Osteocyte (in vitro differentiated cells): ENCODE measurements around the gene SPATA7. TPM values are rescaled to one million over a fixed set of nuclear protein-coding genes. Genes with fewer than 3 reads are reported as not detected.

ENCODE experiments used
- DNase-seq: peaks from one replicate; pipeline ENCODE4 v3.0.0; 2021; ENCODE audit warnings: mixed read lengths; ENCODE audit not compliant: unreplicated experiment; ENCODE audit errors: extremely low spot score
- H3K27ac Mint-ChIP-seq: one replicate; pipeline ENCODE4 v1.8.0; 2021; ENCODE audit warnings: mild to moderate bottlenecking, mixed read lengths; ENCODE audit not compliant: unreplicated experiment
- H3K27me3 Mint-ChIP-seq: one replicate; pipeline ENCODE4 v1.8.0; 2021; ENCODE audit warnings: mixed read lengths; ENCODE audit not compliant: unreplicated experiment
- H3K36me3 Mint-ChIP-seq: one replicate; pipeline ENCODE4 v1.8.0; 2021; ENCODE audit warnings: mixed read lengths; ENCODE audit not compliant: unreplicated experiment
- H3K4me1 Mint-ChIP-seq: one replicate; pipeline ENCODE4 v1.8.0; 2021; ENCODE audit warnings: mixed read lengths; ENCODE audit not compliant: unreplicated experiment
- H3K4me3 Mint-ChIP-seq: one replicate; pipeline ENCODE4 v1.8.0; 2021; ENCODE audit warnings: mild to moderate bottlenecking, moderate library complexity, mixed read lengths; ENCODE audit not compliant: unreplicated experiment
- H3K9me3 Mint-ChIP-seq: one replicate; pipeline ENCODE4 v1.8.0; 2021; ENCODE audit warnings: mixed read lengths; ENCODE audit not compliant: unreplicated experiment
- CTCF ChIP-seq: fragments of 200-600 bp; sonication (generic); IDR thresholded peaks from 2 replicates; pipeline ENCODE4 v1.5.0; 2021; ENCODE audit warnings: antibody characterized with exemption, mild to moderate bottlenecking, moderate library complexity
- long read RNA-seq: library from polyadenylated mRNA; unstranded; transcript quantifications from one replicate; pipeline ENCODE4 v2.0.0, GENCODE V29; 2021
- total RNA-seq: library from RNA; stranded (reverse); gene quantifications from 2 replicates; pipeline ENCODE4 v1.2.1, GENCODE V29; 2021

The SPATA7 gene
- 10.6 and 13.2 TPM in 2 replicates for total RNA-seq
- long read RNA-seq, transcript SPATA7-203 (12 exons, 2,123 nt) = major isoform, 33 of 79 reads
- long read RNA-seq, transcript SPATA7-202 (11 exons, 1,891 nt) = minor isoform, 19 of 79 reads
- long read RNA-seq, partial matches to known transcripts = 3 of 79 reads
- long read RNA-seq, other reads (novel, unspliced or antisense) = 24 of 79 reads

- peaks cover 19% of the 10 kb centered on the region for H3K4me1 Mint-ChIP-seq
- no peaks in the 10 kb centered on the region for H3K36me3 Mint-ChIP-seq
- H3K27me3 Mint-ChIP-seq = peaks cover 18% of the 10 kb centered on the region
- TF ChIP-seq CTCF = no peak
- peak within 1 kb of the TSS; percentile 98 for H3K4me3 Mint-ChIP-seq
- H3K27ac Mint-ChIP-seq = peak within 1 kb of the TSS; percentile 97
- peak; percentile 96 for DNase-seq
- no peaks in the 10 kb centered on the region for H3K9me3 Mint-ChIP-seq
Observed at GRCh38 chr14:88385212-88386101, at the start of gene SPATA7. TSS of gene SPATA7 (plus strand) at chr14:88385657. CDS start at chr14:88385819, 162 bp downstream.

GRCh38 chr14:88340357-88340756 lies 45.1 kb upstream of the SPATA7 start:
- no peak overlapping the region for H3K4me3 Mint-ChIP-seq
- no peak for DNase-seq
- TF ChIP-seq CTCF = no peak
- no peaks in the 10 kb centered on the region for H3K9me3 Mint-ChIP-seq
- peaks cover 2% of the 10 kb centered on the region for H3K27me3 Mint-ChIP-seq
- H3K4me1 Mint-ChIP-seq = no peaks in the 10 kb centered on the region
- H3K27ac Mint-ChIP-seq = no peak overlapping the region
- no peaks in the 10 kb centered on the region for H3K36me3 Mint-ChIP-seq

- Mint-ChIP-seq H3K4me3 (no peak overlapping the region), H3K9me3 (no peaks in the 10 kb centered on the region), H3K27me3 (peaks cover under 1% of the 10 kb centered on the region), H3K36me3 (no peaks in the 10 kb centered on the region), H3K4me1 (no peaks in the 10 kb centered on the region), H3K27ac (no peak overlapping the region)
- no peak for DNase-seq
- TF ChIP-seq CTCF = no peak
Observed at GRCh38 chr14:88342980-88343379, 42.5 kb upstream of the SPATA7 start.

- no peak for DNase-seq
- Mint-ChIP-seq H3K4me3 (no peak overlapping the region), H3K4me1 (no peaks in the 10 kb centered on the region), H3K36me3 (no peaks in the 10 kb centered on the region), H3K27ac (no peak overlapping the region), H3K27me3 (no peaks in the 10 kb centered on the region), H3K9me3 (no peaks in the 10 kb centered on the region)
- no peak for TF ChIP-seq CTCF
Observed at GRCh38 chr14:88346048-88346639, 39.3 kb upstream of the SPATA7 start.

- no peaks in the 10 kb centered on the region for H3K36me3 Mint-ChIP-seq
- no peak for TF ChIP-seq CTCF
Observed at GRCh38 chr14:88348546-88348945, 36.9 kb upstream of the SPATA7 start.

More at GRCh38 chr14:88348546-88348945, 36.9 kb upstream of the SPATA7 start:
- Mint-ChIP-seq H3K27ac (no peak overlapping the region), H3K9me3 (no peaks in the 10 kb centered on the region), H3K27me3 (no peaks in the 10 kb centered on the region), H3K4me3 (no peak overlapping the region), H3K4me1 (no peaks in the 10 kb centered on the region)
- no peak for DNase-seq
